Panc1 (cell line): Measurements from ENCODE around the gene NUMB. TPM values are rescaled to one million over a fixed set of nuclear protein-coding genes. Genes with fewer than 3 reads are reported as not detected.
"Not testable (repeated sequence)": the region's sequence is repeated elsewhere in the genome, so short reads cannot be mapped to it uniquely, and the experiment has no call there.

Source experiments
- ATAC-seq: fragments of 200-7000 bp; cut with Tn5 transposase; 2 replicates; pipeline ENCODE4 v1.9.1; 2020; ENCODE audit warnings: mild to moderate bottlenecking, moderate library complexity
- BruUV-seq: library from RNA; stranded (reverse); fragments of 400-500 nt; replicated peaks from 2 replicates; lab custom pipeline; 2021; lab: Mats Ljungman, UMichigan
- CTCF ChIA-PET: fragments of 300-600 bp; sonication (Branson Sonifier 250); formaldehyde crosslinking; loops from one replicate; lab custom pipeline; 2022; ENCODE audit warnings: antibody characterized with exemption; lab: Charles Lee
- POLR2A ChIA-PET: fragments of 300-600 bp; sonication (Branson Sonifier 250); formaldehyde crosslinking; loops from one replicate; lab custom pipeline; 2022; ENCODE audit warnings: antibody characterized with exemption; lab: Charles Lee
- DNase-seq: peaks from one replicate; pipeline ENCODE4 v3.0.0-alpha.2; 2010; ENCODE audit warnings: low read depth, low spot score
- H3K27ac ChIP-seq: 2 replicates; pipeline ENCODE4 v1.5.1; 2011; ENCODE audit warnings: mild to moderate bottlenecking, low read length, inconsistent platforms
- H3K27me3 ChIP-seq: fragments of 200-500 bp; sonication (Bioruptor generic); 2 replicates; pipeline ENCODE4 v1.6.0; 2014; ENCODE audit warnings: low read length, inconsistent platforms; ENCODE audit not compliant: control insufficient read depth, insufficient read depth
- H3K36me3 ChIP-seq: fragments of 200-500 bp; sonication (Bioruptor generic); 2 replicates; pipeline ENCODE4 v1.5.1; 2014; ENCODE audit warnings: inconsistent platforms, mild to moderate bottlenecking, low read length, moderate library complexity; ENCODE audit not compliant: control insufficient read depth, insufficient read depth
- H3K4me1 ChIP-seq: 2 replicates; pipeline ENCODE4 v1.5.1; 2011; ENCODE audit warnings: inconsistent platforms, mild to moderate bottlenecking, low read length, moderate library complexity; ENCODE audit not compliant: control insufficient read depth, insufficient read depth
- H3K4me3 ChIP-seq, 2 experiments: 2 replicates each; pipeline ENCODE4 v1.5.1; 2011 to 2012; ENCODE audit warnings: low read depth in 2 of 2, low read length in 2 of 2, mild to moderate bottlenecking in 2 of 2, inconsistent platforms in 1 of 2, moderate library complexity in 1 of 2
- H3K9me3 ChIP-seq: fragments of 200-500 bp; sonication (Bioruptor generic); 2 replicates; pipeline ENCODE4 v1.5.1; 2014; ENCODE audit warnings: low read depth, mild to moderate bottlenecking, inconsistent platforms, low read length, moderate library complexity; ENCODE audit not compliant: control insufficient read depth, insufficient read depth
- CTCF ChIP-seq: fragments of 450-650 bp; IDR thresholded peaks from 2 replicates; pipeline ENCODE4 v1.5.1; 2017; ENCODE audit warnings: mild to moderate bottlenecking
- POLR2AphosphoS5 ChIP-seq: IDR thresholded peaks from 2 replicates; pipeline ENCODE4 v1.6.1; 2012; ENCODE audit warnings: mild to moderate bottlenecking, low read depth, low read length, moderate library complexity
- REST ChIP-seq, 2 experiments: IDR thresholded peaks; 2 replicates each; pipeline ENCODE4 v1.6.1; 2011 to 2012; ENCODE audit warnings: low read depth in 2 of 2, control low read depth in 1 of 2, low read length in 1 of 2, mild to moderate bottlenecking in 1 of 2, moderate library complexity in 1 of 2; ENCODE audit not compliant: insufficient read depth in 1 of 2
- SIN3A ChIP-seq: IDR thresholded peaks from 2 replicates; pipeline ENCODE4 v1.6.1; 2012; ENCODE audit warnings: low read depth, mild to moderate bottlenecking, low read length, moderate library complexity, borderline replicate concordance; ENCODE audit not compliant: insufficient read depth
- TCF7L2 ChIP-seq: IDR thresholded peaks from 2 replicates; pipeline ENCODE4 v1.6.1; 2011; ENCODE audit warnings: mild to moderate bottlenecking, low read depth, low read length, inconsistent platforms
- in situ Hi-C: cut with HindIII; loops from 2 replicates; pipeline ENCODE4 v1.10.0; 2016; ENCODE audit warnings: low sequenced_read_pairs, low pct_unique_long_range_greater_than_20kb
- intact Hi-C: fragments of 100-400 bp; cut with micrococcal nuclease; formaldehyde crosslinking; loops from one replicate; pipeline ENCODE4 v1.10.0; 2022; ENCODE audit not compliant: unreplicated experiment
- total RNA-seq: library from RNA; stranded (reverse); gene quantifications from one replicate; pipeline ENCODE4 v1.2.1, GENCODE V29; 2021; ENCODE audit not compliant: unreplicated experiment

The NUMB gene
- total RNA-seq, 1 experiment from 2014 or later = 51.5 TPM

- Histone ChIP-seq H3K36me3 (no peaks in the 10 kb centered on the region), H3K4me3 (no peak overlapping the region), H3K9me3 (no peaks in the 10 kb centered on the region), H3K27me3 (no peaks in the 10 kb centered on the region), H3K4me1 (peaks cover 13% of the 10 kb centered on the region), H3K27ac (no peak overlapping the region)
- POLR2A ChIA-PET = interaction anchor here (0.7 kb wide), 1 partner anchor 43 kb away, joined by 11 read pairs; no protein-coding TSS in a partner anchor
- no peak for DNase-seq
- no peak for ATAC-seq
- BruUV-seq = no TSS peak
- CTCF ChIA-PET = no interaction called here
- TF ChIP-seq POLR2AphosphoS5 (no peak), CTCF (no peak), REST (IDR thresholded peaks at IDR 0.05; ENCODE audit: insufficient read depth in 1 of 2, low read depth in 2 of 2, low read length in 1 of 2) (no peak)
- intact Hi-C loops = no loop called here
- in situ Hi-C loops = no loop called here
These were observed 35.8 kb downstream of the NUMB start for GRCh38 chr14:73422515-73422914.

- H3K27ac ChIP-seq = no peak overlapping the region
- no peaks in the 10 kb centered on the region for H3K27me3 ChIP-seq
- H3K4me3 ChIP-seq = no peak overlapping the region
- intact Hi-C loops = no loop called here
- TF ChIP-seq SIN3A (no peak), CTCF (no peak), POLR2AphosphoS5 (no peak), REST (IDR thresholded peaks at IDR 0.05; ENCODE audit: insufficient read depth in 1 of 2, low read depth in 2 of 2, low read length in 1 of 2) (no peak), TCF7L2 (no peak)
- ATAC-seq = no peak
- no peaks in the 10 kb centered on the region; the same call in 1 of the 2 replicates for H3K36me3 ChIP-seq
- ChIA-PET POLR2A (no interaction called here), CTCF (no interaction called here)
- DNase-seq = no peak
- H3K9me3 ChIP-seq = no peaks in the 10 kb centered on the region
- in situ Hi-C loops = no loop called here
- H3K4me1 ChIP-seq = no peaks in the 10 kb centered on the region; the same call in 1 of the 2 replicates
- no TSS peak for BruUV-seq
These were observed 40.1 kb downstream of the NUMB start for GRCh38 chr14:73418227-73418626.

- DNase-seq, intact Hi-C loops, H3K27ac ChIP-seq, H3K36me3 ChIP-seq, H3K27me3 ChIP-seq, H3K4me3 ChIP-seq, in situ Hi-C loops, BruUV-seq, POLR2A ChIA-PET, ATAC-seq, H3K9me3 ChIP-seq, CTCF ChIA-PET, H3K4me1 ChIP-seq: not testable (repeated sequence)
These were observed 52.1 kb downstream of the NUMB start for GRCh38 chr14:73406248-73406647.
